Effector CD4-positive, alpha-beta T cell (primary cell): Measurements from ENCODE around the gene SLC27A1.
"Not testable (repeated sequence)": the region's sequence is repeated elsewhere in the genome, so short reads cannot be mapped to it uniquely, and the experiment has no call there.

Experiments used
- DNase-seq: peaks from one replicate; pipeline ENCODE4 v3.0.0-alpha.2; 2020

SLC27A1 gene

DNA sequence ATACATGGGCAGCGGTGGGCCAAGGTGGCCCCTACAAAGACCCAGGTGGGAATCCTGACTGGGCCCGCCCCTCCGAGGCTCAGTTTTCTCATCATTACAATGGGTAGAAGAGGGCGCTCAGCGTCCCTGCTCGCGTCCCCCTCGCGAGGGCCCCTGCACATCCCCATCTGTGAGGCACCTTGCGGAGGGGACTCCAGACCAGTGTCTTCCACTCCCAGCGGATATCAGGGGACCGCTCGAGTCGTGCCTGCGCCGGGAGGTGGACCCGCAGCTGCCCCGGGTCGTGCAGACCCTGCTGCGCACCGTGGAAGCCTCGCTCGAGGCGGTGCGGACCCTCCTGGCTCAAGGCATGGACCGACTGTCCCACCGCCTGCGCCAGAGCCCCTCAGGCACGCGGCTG, 69.8 kb downstream of the SLC27A1 start:
- no peak for DNase-seq

DNA sequence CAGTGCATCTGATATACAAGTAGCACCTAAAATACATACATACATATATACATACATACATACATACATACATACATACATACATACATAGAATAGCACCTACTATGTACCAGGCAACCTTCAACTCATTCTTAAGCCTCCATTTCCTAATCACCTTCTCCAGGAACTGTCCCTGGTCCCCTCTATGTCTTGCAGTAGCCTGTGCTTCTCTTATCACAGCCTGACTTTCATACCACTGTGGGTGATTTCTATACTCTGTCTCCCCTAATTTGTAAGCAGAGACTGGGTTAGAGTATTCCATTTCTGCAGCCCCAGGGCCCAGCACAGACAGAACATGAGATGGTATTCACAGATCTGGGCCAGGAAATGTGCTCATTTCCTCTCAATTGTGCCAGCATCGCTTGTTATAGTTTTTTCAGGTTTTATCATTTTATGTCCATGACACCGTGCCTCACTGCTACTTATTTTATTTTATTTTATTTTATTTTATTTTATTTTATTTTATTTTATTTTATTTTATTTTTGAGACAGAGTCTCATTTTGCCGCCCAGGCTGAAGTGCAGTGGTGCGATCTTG, 70.9 kb downstream of the SLC27A1 start:
- DNase-seq: no peak

DNA sequence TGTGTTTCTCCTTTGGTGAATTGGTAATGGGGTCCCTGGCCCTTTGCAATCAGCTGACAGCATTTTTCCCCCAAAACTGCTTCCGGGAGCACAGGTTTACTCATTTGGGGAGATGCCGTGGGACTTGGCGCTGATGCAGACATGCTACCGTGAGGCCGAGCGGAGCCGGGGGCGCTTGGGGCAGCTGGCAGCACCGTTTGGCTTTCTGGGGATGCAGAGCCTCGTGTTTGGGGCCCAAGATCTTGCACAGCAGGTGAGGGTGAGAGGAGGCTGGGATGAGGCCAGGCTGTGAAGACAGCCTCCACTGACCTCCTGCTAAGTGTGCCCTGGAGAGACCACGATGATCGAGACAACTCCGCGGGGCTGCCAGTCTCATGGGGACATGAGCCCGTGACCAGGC, 71.7 kb downstream of the SLC27A1 start:
- no peak for DNase-seq

DNA sequence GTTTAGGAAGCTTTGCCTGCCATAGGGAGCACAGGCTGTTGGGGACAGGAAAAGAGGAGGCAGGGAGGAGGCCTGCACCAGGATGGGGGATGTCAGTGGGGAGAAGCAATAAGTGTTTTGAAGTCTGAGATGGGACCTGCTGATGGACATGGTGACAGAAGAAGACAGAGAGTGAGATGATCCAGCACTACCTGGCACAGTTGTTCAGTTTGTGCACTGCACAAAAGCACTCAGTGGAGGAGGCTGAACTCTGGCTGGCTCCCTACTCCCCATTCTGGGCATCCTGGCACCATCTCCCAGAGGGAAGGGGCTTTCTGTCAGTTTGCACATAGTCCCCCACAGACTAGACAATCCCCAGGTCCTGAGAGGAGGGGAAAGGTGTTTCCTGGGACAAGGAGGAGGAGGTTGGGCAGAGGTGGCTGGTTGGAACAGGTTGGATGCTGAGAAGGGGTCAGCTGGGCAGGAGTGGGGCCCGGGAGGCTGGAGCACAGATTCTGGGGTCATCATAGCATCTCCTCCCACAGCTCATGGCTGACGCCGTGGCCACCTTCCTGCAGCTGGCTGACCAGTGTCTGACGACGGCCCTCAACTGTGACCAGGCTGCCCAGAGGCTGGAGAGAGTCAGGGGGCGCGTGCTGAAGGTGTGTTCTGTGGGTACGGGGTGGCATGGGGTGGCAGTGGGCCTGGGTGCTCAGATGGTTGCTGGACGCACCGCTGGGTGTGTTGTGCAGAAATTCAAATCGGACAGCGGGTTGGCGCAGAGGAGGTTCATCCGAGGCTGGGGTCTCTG, 72.7 kb downstream of the SLC27A1 start:
- no peak for DNase-seq

DNA sequence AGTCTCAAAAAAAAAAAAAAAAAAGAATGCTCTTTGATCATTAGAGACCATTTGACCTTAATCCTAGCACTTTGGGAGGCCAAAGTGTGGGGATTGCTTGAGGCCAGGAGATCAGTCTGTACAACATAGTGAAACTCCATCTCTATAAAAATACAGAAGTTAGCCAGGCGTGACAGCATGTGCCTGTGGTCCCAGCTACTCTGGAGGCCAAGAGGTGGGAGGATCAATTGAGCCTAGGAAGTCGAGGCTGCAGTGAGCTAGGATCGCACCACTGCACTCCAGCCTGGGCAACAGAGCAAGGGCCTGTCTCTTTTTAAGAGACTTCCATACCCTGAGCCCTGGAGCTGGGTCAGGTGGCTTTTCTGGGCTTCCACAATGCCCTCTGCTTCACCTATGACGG, 73.7 kb downstream of the SLC27A1 start:
- DNase-seq: no peak

DNA sequence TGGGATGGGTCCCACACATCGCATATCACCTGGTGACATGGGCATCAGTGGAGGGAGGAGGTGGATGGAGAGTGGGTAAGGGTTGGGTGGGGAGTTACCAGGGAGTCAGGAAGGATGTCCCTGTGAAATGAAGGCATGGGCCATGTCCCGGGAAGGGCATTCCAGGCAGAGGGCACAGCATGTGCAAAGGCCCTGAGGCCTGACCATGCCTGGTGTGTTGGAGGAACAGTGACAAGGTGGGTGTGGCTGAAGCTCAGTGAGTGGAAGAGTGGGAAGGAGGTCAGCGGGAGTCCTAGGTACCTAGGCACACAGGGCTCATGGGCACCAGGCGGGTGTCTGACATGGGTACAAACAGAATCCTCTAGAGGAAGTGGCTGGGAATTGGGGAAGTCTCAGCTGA, 74.1 kb downstream of the SLC27A1 start:
- no peak for DNase-seq

DNA sequence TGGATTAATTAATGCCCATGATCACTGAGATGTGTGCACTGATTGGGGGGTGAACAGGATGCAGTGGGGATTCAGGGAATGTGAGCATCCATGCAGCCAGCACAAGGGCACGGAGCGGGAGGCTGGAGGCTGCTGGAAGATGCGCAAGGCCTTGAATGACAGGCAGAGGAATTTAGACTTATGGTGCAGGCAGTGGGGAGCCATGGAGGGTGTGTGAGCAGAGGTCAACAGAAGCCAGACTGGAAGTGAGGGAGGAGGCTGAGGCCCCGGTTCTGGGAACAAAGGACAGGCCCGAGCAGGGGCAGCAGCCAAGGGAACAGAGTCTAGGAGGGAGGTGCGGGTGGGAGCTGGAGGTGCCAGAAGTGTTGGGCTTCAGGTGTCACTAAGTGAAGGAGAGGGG, 77.8 kb downstream of the SLC27A1 start:
- no peak for DNase-seq

DNA sequence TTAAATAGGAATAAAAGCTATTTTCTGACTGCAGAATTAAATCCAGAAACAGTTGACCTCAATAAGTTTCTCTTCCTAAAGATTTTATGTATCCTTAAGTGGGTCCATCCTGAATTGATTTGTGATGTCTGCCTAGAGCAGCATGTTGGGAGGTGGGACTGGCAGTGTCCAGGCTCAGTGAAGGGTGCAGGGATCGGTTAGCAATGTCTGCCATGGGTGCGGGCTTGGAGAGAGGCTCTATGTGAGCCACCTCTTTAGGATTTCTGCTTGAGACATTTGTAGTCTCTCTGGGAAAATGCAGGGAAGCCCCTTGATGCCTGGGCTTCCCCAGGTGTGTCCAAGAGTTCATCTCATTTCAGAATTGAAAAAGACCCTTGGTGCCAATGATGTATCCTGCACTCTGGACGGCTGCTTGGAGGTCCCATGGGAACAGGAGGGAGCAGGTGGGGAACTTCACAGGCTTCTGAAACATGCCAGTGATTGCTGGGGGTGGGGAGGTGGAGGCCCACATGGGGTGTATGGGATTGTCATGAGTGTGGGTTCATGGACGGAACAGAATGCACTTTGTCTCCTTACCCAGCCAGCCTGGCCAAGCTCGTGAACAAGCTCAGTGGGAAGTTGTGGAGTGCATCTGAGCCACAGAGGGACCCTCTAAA, 78.9 kb downstream of the SLC27A1 start:
- no peak for DNase-seq

DNA sequence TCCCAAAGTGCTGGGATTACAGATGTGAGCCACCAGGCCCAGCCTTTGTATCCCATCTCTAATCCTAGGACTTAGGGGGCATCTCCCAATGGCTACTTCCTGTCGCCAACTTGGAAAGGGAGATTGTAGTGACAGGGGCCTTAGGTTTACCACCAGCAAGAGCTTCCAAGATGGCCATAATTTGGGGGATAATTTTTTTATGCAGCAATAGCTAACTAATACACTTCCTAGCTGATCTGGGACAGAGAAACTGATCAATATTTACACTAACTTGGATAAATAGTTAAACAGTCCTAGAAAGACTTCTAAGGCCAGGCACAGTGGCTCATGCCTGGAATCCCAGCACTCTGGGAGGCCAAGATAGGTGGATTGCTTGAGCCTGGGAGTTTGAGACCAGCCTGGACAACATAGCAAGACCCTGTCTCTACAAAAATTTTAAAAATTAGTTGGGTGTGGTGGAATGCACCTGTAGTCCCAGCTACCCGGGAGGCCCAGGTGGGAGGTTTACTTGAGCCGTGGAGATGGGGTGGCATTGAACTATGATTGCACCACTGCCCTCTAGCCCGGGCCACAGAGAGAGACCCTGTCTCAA, 79.8 kb downstream of the SLC27A1 start:
- DNase-seq: no peak

DNA sequence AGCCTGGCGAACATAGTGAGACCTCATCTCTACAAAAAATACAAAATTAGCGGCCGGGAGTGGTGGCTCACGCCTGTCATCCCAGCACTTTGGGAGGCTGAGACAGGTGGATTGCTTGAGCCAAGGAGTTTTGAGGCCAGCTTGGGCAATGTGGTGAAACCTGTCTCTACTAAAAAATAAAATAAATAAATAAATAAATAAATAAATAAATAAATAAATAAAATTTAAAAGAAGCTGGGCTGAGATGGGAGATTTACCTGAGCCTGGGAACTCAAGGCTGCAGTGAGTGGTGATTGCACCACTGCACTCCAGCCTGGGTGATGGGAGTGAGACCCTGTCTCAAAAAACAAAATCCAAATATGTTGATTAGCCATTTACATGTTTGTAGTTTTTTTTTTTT, 82.4 kb downstream of the SLC27A1 start:
- not testable (repeated sequence) for DNase-seq

DNA sequence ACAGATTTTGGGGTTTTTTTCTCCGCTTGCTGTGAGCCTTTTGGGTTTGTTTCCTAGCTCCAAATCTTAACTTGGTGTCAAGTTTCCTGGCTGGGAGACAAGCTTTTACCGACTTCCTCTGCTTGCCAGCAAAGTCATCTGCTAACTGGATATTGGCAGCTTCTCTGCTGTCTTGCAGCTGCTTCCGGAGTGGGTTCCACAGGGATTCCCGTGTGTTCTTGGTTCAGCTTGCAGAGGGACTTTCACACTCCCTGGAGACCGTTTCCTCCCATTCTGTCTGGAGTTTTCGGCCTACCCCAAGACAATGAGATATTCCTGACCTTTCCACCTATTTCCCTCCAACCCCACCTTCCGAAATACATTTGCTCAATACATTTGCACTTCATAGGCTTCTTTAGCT, 82.9 kb downstream of the SLC27A1 start:
- no peak for DNase-seq

DNA sequence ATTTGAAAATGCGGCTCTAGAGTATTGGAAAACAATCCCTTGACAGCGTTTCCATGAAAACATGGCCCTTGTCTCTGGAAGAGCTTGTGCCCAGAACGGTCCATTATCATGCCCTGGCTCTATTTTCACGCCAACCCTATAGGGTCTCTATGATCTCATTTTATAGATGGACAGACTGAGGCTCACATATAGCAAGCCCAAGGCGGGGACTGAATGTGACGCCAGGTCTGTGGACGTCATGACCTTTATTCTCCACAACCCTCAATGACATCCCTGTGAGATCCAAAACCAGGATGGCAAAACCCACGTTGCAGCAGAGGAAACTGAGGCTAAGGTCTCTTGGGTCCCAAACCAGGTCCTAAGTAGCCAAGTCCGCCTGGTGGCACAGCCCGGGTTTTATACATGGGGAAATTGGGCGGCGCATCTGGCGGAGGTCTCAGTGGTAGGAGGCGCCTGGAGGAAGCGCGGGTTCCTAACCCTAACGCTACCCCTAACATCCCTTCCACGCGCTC, 84.7 kb downstream of the SLC27A1 start:
- DNase-seq: no peak

DNA sequence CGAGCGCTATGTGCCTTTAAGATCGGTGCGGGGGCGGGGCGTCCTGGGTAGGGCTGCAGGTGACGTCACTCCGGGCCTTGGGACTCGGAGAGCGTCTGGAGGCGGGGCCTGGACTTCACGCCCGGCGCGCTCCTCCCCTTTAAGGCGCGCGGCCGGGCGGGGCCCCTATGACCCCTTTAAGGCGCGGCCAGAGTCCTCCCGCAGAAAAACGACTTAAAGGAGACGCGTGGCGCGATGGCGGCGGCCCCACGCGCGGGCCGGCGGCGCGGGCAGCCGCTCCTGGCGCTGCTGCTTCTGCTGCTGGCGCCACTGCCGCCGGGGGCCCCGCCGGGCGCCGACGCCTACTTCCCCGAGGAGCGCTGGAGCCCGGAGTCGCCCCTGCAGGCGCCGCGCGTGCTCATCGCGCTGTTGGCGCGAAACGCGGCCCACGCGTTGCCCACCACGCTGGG, 85.2 kb downstream of the SLC27A1 start, which contains the start of gene COLGALT1:
Gene COLGALT1 (plus strand): TSS at position 170 of the 449 bp plus-strand sequence. CDS start 65 bp downstream, at position 235.
- DNase-seq: peak; percentile 98
